Muscle layer of colon (tissue), 2 donors: ENCODE measurements around the gene NMS.
"Not testable (repeated sequence)": the region's sequence is repeated elsewhere in the genome, so short reads cannot be mapped to it uniquely, and the experiment has no call there.

Experiments used
- H3K27ac ChIP-seq: one replicate; pipeline ENCODE4 v1.7.0; 2013; ENCODE audit warnings: low read depth, mild to moderate bottlenecking, low read length, moderate library complexity
- H3K27me3 ChIP-seq, 2 donors: one replicate each; pipeline ENCODE4 v1.7.0; 2013; ENCODE audit warnings: low read length in 2 of 2, mild to moderate bottlenecking in 2 of 2; ENCODE audit not compliant: insufficient read depth in 2 of 2, control insufficient read depth in 1 of 2
- H3K36me3 ChIP-seq: one replicate; pipeline ENCODE4 v1.7.0; 2013; ENCODE audit warnings: mild to moderate bottlenecking, low read length; ENCODE audit not compliant: insufficient read depth
- H3K4me1 ChIP-seq: one replicate; pipeline ENCODE4 v1.7.0; 2013; ENCODE audit warnings: mild to moderate bottlenecking, low read length; ENCODE audit not compliant: insufficient read depth
- H3K4me3 ChIP-seq, 2 donors: one replicate each; pipeline ENCODE4 v1.7.0; 2013; ENCODE audit warnings: low read length in 2 of 2, low read depth in 1 of 2, mild to moderate bottlenecking in 1 of 2, moderate library complexity in 1 of 2
- H3K9ac ChIP-seq: one replicate; pipeline ENCODE4 v1.7.0; 2013; ENCODE audit warnings: low read length
- H3K9me3 ChIP-seq: one replicate; pipeline ENCODE4 v1.7.0; 2013; ENCODE audit warnings: mild to moderate bottlenecking, low read length
- donor health status: abdominal sarcoma.
- donor health status: Adenocarcinoma of cecum.

Gene NMS

GRCh38 chr2:100446696-100447095 lies 23.6 kb upstream of the NMS start:
- Histone ChIP-seq H3K4me1 (no peaks in the 10 kb centered on the region), H3K27ac (no peak overlapping the region), H3K4me3 (no peak overlapping the region), H3K9ac (no peak overlapping the region), H3K9me3 (no peaks in the 10 kb centered on the region), H3K27me3 (no peaks in the 10 kb centered on the region), H3K36me3 (no peaks in the 10 kb centered on the region)

- Histone ChIP-seq H3K27ac (no peak overlapping the region), H3K4me3 (no peak overlapping the region), H3K4me1 (peaks cover 6% of the 10 kb centered on the region), H3K9ac (no peak overlapping the region), H3K9me3 (no peaks in the 10 kb centered on the region), H3K36me3 (no peaks in the 10 kb centered on the region), H3K27me3 (no peaks in the 10 kb centered on the region)
These were observed 19.2 kb upstream of the NMS start for GRCh38 chr2:100451092-100451491.

- Histone ChIP-seq H3K4me3 (no peak overlapping the region), H3K36me3 (no peaks in the 10 kb centered on the region), H3K4me1 (peaks cover 6% of the 10 kb centered on the region), H3K27ac (no peak overlapping the region), H3K9me3 (no peaks in the 10 kb centered on the region), H3K9ac (no peak overlapping the region), H3K27me3 (no peaks in the 10 kb centered on the region)
These were observed 18.5 kb upstream of the NMS start for GRCh38 chr2:100451734-100452133.

- no peaks in the 10 kb centered on the region for H3K36me3 ChIP-seq
- no peak overlapping the region for H3K9ac ChIP-seq
- no peak overlapping the region for H3K4me3 ChIP-seq
- no peak overlapping the region for H3K27ac ChIP-seq
- H3K27me3 ChIP-seq: no peaks in the 10 kb centered on the region
- peaks cover 6% of the 10 kb centered on the region for H3K4me1 ChIP-seq
- no peaks in the 10 kb centered on the region for H3K9me3 ChIP-seq
These were observed 16.4 kb upstream of the NMS start for GRCh38 chr2:100453853-100454252.

- not testable (repeated sequence) for H3K27me3 ChIP-seq, H3K9ac ChIP-seq, H3K9me3 ChIP-seq, H3K4me1 ChIP-seq, H3K4me3 ChIP-seq, H3K27ac ChIP-seq, H3K36me3 ChIP-seq
These were observed 13.9 kb upstream of the NMS start for GRCh38 chr2:100456357-100456756.

- Histone ChIP-seq H3K27ac (no peak overlapping the region), H3K9ac (no peak overlapping the region), H3K4me3 (no peak overlapping the region), H3K36me3 (no peaks in the 10 kb centered on the region), H3K9me3 (no peaks in the 10 kb centered on the region), H3K4me1 (no peaks in the 10 kb centered on the region), H3K27me3 (no peaks in the 10 kb centered on the region)
These were observed 9.3 kb upstream of the NMS start for GRCh38 chr2:100460904-100461530.

- Histone ChIP-seq H3K9ac (no peak overlapping the region), H3K27me3 (no peaks in the 10 kb centered on the region), H3K36me3 (no peaks in the 10 kb centered on the region), H3K4me3 (no peak overlapping the region), H3K27ac (no peak overlapping the region), H3K4me1 (no peaks in the 10 kb centered on the region), H3K9me3 (no peaks in the 10 kb centered on the region)
These were observed 724 bp downstream of the NMS start for GRCh38 chr2:100470898-100471514.

GRCh38 chr2:100476606-100477005 lies 6.3 kb downstream of the NMS start:
- H3K4me1 ChIP-seq: no peaks in the 10 kb centered on the region

GRCh38 chr2:100482741-100483140 lies 12.5 kb downstream of the NMS start:
- no peak overlapping the region for H3K27ac ChIP-seq
- no peaks in the 10 kb centered on the region for H3K4me1 ChIP-seq
- no peaks in the 10 kb centered on the region for H3K27me3 ChIP-seq
- H3K4me3 ChIP-seq: no peak overlapping the region
- no peak overlapping the region for H3K9ac ChIP-seq
- H3K9me3 ChIP-seq: no peaks in the 10 kb centered on the region
- H3K36me3 ChIP-seq: no peaks in the 10 kb centered on the region

More at GRCh38 chr2:100476606-100477005, 6.3 kb downstream of the NMS start:
- Histone ChIP-seq H3K9ac (no peak overlapping the region), H3K36me3 (no peaks in the 10 kb centered on the region), H3K27me3 (no peaks in the 10 kb centered on the region), H3K4me3 (no peak overlapping the region), H3K9me3 (no peaks in the 10 kb centered on the region), H3K27ac (no peak overlapping the region)

- H3K27me3 ChIP-seq: no peaks in the 10 kb centered on the region
- no peaks in the 10 kb centered on the region for H3K36me3 ChIP-seq
- H3K27ac ChIP-seq: no peak overlapping the region
- no peak overlapping the region for H3K9ac ChIP-seq
- no peak overlapping the region for H3K4me3 ChIP-seq
- no peaks in the 10 kb centered on the region for H3K4me1 ChIP-seq
- H3K9me3 ChIP-seq: no peaks in the 10 kb centered on the region
These were observed 13.6 kb downstream of the NMS start for GRCh38 chr2:100483895-100484294.

GRCh38 chr2:100484390-100484789 lies 14.1 kb downstream of the NMS start:
- Histone ChIP-seq H3K4me1 (no peaks in the 10 kb centered on the region), H3K27ac (no peak overlapping the region), H3K9ac (no peak overlapping the region), H3K27me3 (no peaks in the 10 kb centered on the region), H3K36me3 (no peaks in the 10 kb centered on the region), H3K9me3 (no peaks in the 10 kb centered on the region), H3K4me3 (no peak overlapping the region)

GRCh38 chr2:100485396-100485795 lies 15.1 kb downstream of the NMS start:
- Histone ChIP-seq H3K27me3 (no peaks in the 10 kb centered on the region), H3K36me3 (no peaks in the 10 kb centered on the region), H3K9ac (no peak overlapping the region)

More at GRCh38 chr2:100485396-100485795, 15.1 kb downstream of the NMS start:
- no peaks in the 10 kb centered on the region for H3K9me3 ChIP-seq
- no peaks in the 10 kb centered on the region for H3K4me1 ChIP-seq
- no peak overlapping the region for H3K27ac ChIP-seq
- no peak overlapping the region for H3K4me3 ChIP-seq
